Endothelial cell of umbilical vein (primary cell): ENCODE results near the gene RAB8A. TPM values are rescaled to one million over a fixed set of nuclear protein-coding genes. Genes with fewer than 3 reads are reported as not detected.

Experiments
- BruUV-seq: library from RNA; stranded (reverse); fragments of 400-500 nt; replicated peaks from 2 replicates; lab custom pipeline; 2021; lab: Mats Ljungman, UMichigan
- CTCF ChIA-PET: fragments of 300-600, 350-600 bp; sonication (Branson Sonifier 250); formaldehyde crosslinking; loops from one replicate; lab custom pipeline; 2021; ENCODE audit warnings: antibody characterized with exemption, inconsistent platforms; lab: Charles Lee
- POLR2A ChIA-PET: fragments of 300-600, 350-600 bp; sonication (Branson Sonifier 250); formaldehyde crosslinking; loops from one replicate; lab custom pipeline; 2021; ENCODE audit warnings: antibody characterized with exemption, inconsistent platforms; lab: Charles Lee
- DNase-seq: peaks from one replicate; pipeline ENCODE4 v3.0.0-alpha.2; 2011; ENCODE audit warnings: low read depth, low spot score
- FAIRE-seq: peaks from 2 replicates; lab custom pipeline; 2011; peaks lifted over from hg19 to GRCh38; lab: Jason Lieb, UNC
- H2AFZ ChIP-seq: 2 replicates; pipeline ENCODE4 v1.6.0; 2012; ENCODE audit warnings: low read depth, low read length, control low read depth, inconsistent platforms
- H3K27ac ChIP-seq: 2 replicates; pipeline ENCODE4 v1.5.1; 2011; ENCODE audit warnings: low read depth, mild to moderate bottlenecking, control low read depth, low read length, moderate library complexity; ENCODE audit not compliant: insufficient read depth
- H3K27me3 ChIP-seq, 2 experiments: 2 replicates each; pipeline versions ENCODE4 v1.6.0 to v1.6.1; 2011; ENCODE audit warnings: low read length in 2 of 2, mixed read lengths in 1 of 2; ENCODE audit not compliant: control insufficient read depth in 2 of 2, insufficient read depth in 2 of 2
- H3K36me3 ChIP-seq, 2 experiments: 2 replicates in 1 of 2; 3 replicates in 1 of 2; pipeline ENCODE4 v1.5.1; 2011; ENCODE audit warnings: low read length in 2 of 2, mild to moderate bottlenecking in 1 of 2, moderate library complexity in 1 of 2; ENCODE audit not compliant: control insufficient read depth in 2 of 2, insufficient read depth in 2 of 2; ENCODE audit errors: extremely low read depth in 1 of 2
- H3K4me1 ChIP-seq: 3 replicates; pipeline ENCODE4 v1.5.1; 2011; ENCODE audit warnings: mild to moderate bottlenecking, low read length; ENCODE audit not compliant: control insufficient read depth, insufficient read depth; ENCODE audit errors: extremely low read depth
- H3K4me2 ChIP-seq: 2 replicates; pipeline ENCODE4 v1.6.1; 2011; ENCODE audit warnings: low read length, control low read depth, mixed read lengths; ENCODE audit not compliant: insufficient read depth
- H3K4me3 ChIP-seq, 3 experiments: fragments of 200-600 bp in 1 of 3; sonication (generic), shearing (Covaris generic) in 1 of 3; replicated peaks in 1 of 3; 2 replicates each; pipeline ENCODE4 v1.5.1; 2011 to 2016; ENCODE audit warnings: control low read depth in 3 of 3, low read length in 3 of 3, mild to moderate bottlenecking in 2 of 3, inconsistent platforms in 1 of 3, low read depth in 1 of 3, moderate library complexity in 1 of 3; ENCODE audit not compliant: insufficient read depth in 1 of 3
- H3K79me2 ChIP-seq: 2 replicates; pipeline ENCODE4 v1.6.0; 2012; ENCODE audit warnings: low read length, inconsistent platforms; ENCODE audit not compliant: control insufficient read depth, insufficient read depth
- H3K9ac ChIP-seq: replicated peaks from 2 replicates; pipeline ENCODE3; 2011; ENCODE audit warnings: low read length, control low read depth; ENCODE audit not compliant: insufficient read depth; ENCODE audit errors: extremely low read depth
- H3K9me1 ChIP-seq: replicated peaks from 3 replicates; pipeline ENCODE4 v1.6.0; 2011; ENCODE audit warnings: mild to moderate bottlenecking, low read length; ENCODE audit not compliant: control insufficient read depth, insufficient read depth; ENCODE audit errors: extremely low read depth
- H3K9me3 ChIP-seq: replicated peaks from 2 replicates; pipeline ENCODE4 v1.5.1; 2012; ENCODE audit warnings: low read length, inconsistent platforms; ENCODE audit not compliant: control insufficient read depth, insufficient read depth
- H4K20me1 ChIP-seq: replicated peaks from 2 replicates; pipeline ENCODE3; 2011; ENCODE audit warnings: mild to moderate bottlenecking, low read length; ENCODE audit not compliant: control insufficient read depth, insufficient read depth; ENCODE audit errors: extremely low read depth
- CTCF ChIP-seq, 2 donors: IDR thresholded peaks; 1 replicate in 1 of 2; 2 replicates in 1 of 2; pipeline ENCODE4 v1.5.1; 2011; ENCODE audit warnings: low read length in 2 of 2, mild to moderate bottlenecking in 2 of 2, moderate library complexity in 2 of 2, control low read depth in 1 of 2, inconsistent platforms in 1 of 2, low read depth in 1 of 2; ENCODE audit not compliant: insufficient read depth in 1 of 2; ENCODE audit errors: extremely low read depth in 1 of 2
- EZH2 ChIP-seq: IDR thresholded peaks from 2 replicates; pipeline ENCODE4 v1.6.1; 2012; ENCODE audit warnings: borderline replicate concordance, low read depth, mild to moderate bottlenecking, moderate library complexity, low read length, inconsistent platforms; ENCODE audit not compliant: severe bottlenecking
- FOS ChIP-seq: IDR thresholded peaks from 2 replicates; pipeline ENCODE4 v1.6.1; 2011; ENCODE audit warnings: mild to moderate bottlenecking, low read length, moderate library complexity, borderline replicate concordance; ENCODE audit not compliant: insufficient read depth
- GATA2 ChIP-seq: IDR thresholded peaks from 2 replicates; pipeline ENCODE4 v1.7.0; 2011; ENCODE audit warnings: low read depth, mild to moderate bottlenecking, moderate library complexity, mixed read lengths, low read length; ENCODE audit not compliant: insufficient read length, insufficient read depth
- JUN ChIP-seq: IDR thresholded peaks from 2 replicates; pipeline ENCODE4 v1.6.1; 2011; ENCODE audit warnings: borderline replicate concordance, low read depth; ENCODE audit not compliant: insufficient read length, insufficient read depth
- MAX ChIP-seq: IDR thresholded peaks from 2 replicates; pipeline ENCODE4 v1.6.1; 2011; ENCODE audit not compliant: insufficient read depth, insufficient read length
- MYC ChIP-seq: IDR thresholded peaks from one replicate; pipeline ENCODE4 v1.6.1; 2011; ENCODE audit warnings: mild to moderate bottlenecking, low read depth, low read length
- POLR2A ChIP-seq: IDR thresholded peaks from 2 replicates; pipeline ENCODE4 v1.6.1; 2012; ENCODE audit warnings: low read depth, mild to moderate bottlenecking, control low read depth, low read length
- POLR2AphosphoS5 ChIP-seq: IDR thresholded peaks from 2 replicates; pipeline ENCODE4 v1.6.1; 2012; ENCODE audit warnings: low read depth, mild to moderate bottlenecking, control low read depth, low read length, moderate library complexity; ENCODE audit not compliant: insufficient read depth
- dilution Hi-C: fragments of 300-500 bp; cut with MboI; formaldehyde crosslinking; loops from one replicate; pipeline ENCODE4 v1.15.0; 2019; ENCODE audit warnings: low sequenced_read_pairs; ENCODE audit not compliant: extremely low pct_ligation_motif_present
- intact Hi-C: fragments of 100-400 bp; cut with micrococcal nuclease; formaldehyde crosslinking; loops from one replicate; pipeline ENCODE4 v1.10.0; 2022
- polyA plus RNA-seq, 4 experiments: library from polyadenylated mRNA; depleted of rRNA in 3 of 4; stranded (reverse) in 3 of 4; unstranded in 1 of 4; fragments of >200 nt; gene quantifications; 2 replicates each; pipeline versions ENCODE4 v1.2.1 to v1.2.3, GENCODE V29; 2011 to 2012; ENCODE audit warnings: missing spikeins in 1 of 4
- total RNA-seq: library from RNA; stranded (reverse); gene quantifications from 2 replicates; pipeline ENCODE4 v1.2.3, GENCODE V29; 2021

Gene RAB8A
- total and polyA plus RNA-seq, 2 donors (not counting 3 experiments of a cell fraction or from before 2014, with no cell fraction given), result 81.5 to 107 TPM

GRCh38 chr19:16155128-16155527 is 43.4 kb downstream of the RAB8A start:
- CTCF ChIA-PET, result no interaction called here

More at GRCh38 chr19:16155128-16155527, 43.4 kb downstream of the RAB8A start:
- BruUV-seq, result no TSS peak
- intact Hi-C loops (no loop called here), dilution Hi-C loops (no loop called here)
- Histone ChIP-seq H3K79me2 (no peaks in the 10 kb centered on the region), H3K9ac (no peak overlapping the region), H4K20me1 (no peaks in the 10 kb centered on the region), H3K27ac (no peak overlapping the region), H3K4me3 (no peak overlapping the region), H3K36me3 (no peaks in the 10 kb centered on the region), H3K9me1 (no peaks in the 10 kb centered on the region), H3K4me1 (no peaks in the 10 kb centered on the region), H3K27me3 (no peaks in the 10 kb centered on the region), H3K9me3 (no peaks in the 10 kb centered on the region), H3K4me2 (no peak overlapping the region), H2AFZ (no peak overlapping the region)
- POLR2A ChIA-PET, result no interaction called here
- DNase-seq, result no peak
- no peak for FAIRE-seq
- TF ChIP-seq GATA2 (no peak), MYC (no peak), MAX (no peak), POLR2AphosphoS5 (no peak), EZH2 (no peak), POLR2A (no peak), JUN (no peak), FOS (no peak), CTCF (IDR thresholded peaks at IDR 0.05; ENCODE audit: extremely low read depth in 1 of 2, insufficient read depth in 1 of 2, low read depth in 1 of 2, low read length in 2 of 2) (no peak)
